SHP77 (cell line): ENCODE measurements around the gene SPINK9.

Source experiments
- DNase-seq, 2 experiments: peaks; one replicate each; lab custom pipeline; 2025; lab: John Stamatoyannopoulos, UW

SPINK9 gene, protein sequence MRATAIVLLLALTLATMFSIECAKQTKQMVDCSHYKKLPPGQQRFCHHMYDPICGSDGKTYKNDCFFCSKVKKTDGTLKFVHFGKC

GRCh38 chr5:148335259-148335658 lies at the start of gene SPINK9:
SPINK9 (plus strand) TSS chr5:148335559; CDS start chr5:148335614, 55 bp downstream.
- no peak for DNase-seq

- DNase-seq: peak in 1 of 2 experiments; percentile 6
Measured at GRCh38 chr5:148290271-148291195, 44.8 kb upstream of the SPINK9 start.

DNA sequence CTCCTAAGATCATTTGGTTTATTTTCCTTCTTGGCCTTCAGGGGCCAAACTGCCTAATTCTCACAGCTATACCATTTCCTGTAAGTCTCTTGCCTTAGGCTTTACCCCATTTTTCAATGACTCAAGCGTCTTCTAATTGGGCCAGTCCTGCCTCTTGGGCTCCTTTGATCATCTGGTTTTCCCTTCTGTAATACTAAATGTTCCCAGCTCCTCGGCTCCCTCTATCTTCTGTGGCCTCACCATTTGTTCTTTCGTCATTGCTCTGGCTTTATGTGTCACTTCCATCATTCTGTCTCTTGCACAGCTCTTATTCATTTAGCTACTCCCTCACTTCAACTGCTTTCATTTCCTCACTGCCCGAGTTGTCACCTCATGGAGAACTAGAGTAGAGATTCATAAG lies 37.6 kb upstream of the SPINK9 start:
- DNase-seq: no peak

GRCh38 chr5:148306446-148306845 lies 28.9 kb upstream of the SPINK9 start:
- no peak for DNase-seq

DNA sequence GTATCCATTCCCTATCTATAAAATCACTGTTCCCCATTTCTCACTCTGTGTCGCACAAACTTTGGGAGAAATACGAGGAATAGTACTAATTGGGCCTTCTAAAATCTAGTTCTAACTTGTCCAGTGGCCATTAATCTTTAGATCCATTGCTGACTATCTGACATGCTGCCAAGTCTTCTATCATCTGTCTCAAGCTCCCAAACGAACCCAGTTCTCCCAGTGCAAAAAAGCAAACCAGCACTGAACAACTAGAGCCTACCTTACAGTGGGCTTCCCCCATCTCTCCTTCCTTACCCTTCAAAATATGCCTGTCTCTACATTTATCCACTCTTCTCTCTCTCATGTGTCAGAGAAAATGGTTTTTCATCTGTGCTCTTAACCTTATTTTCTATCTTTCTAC lies 26.3 kb upstream of the SPINK9 start:
- DNase-seq: no peak

DNA sequence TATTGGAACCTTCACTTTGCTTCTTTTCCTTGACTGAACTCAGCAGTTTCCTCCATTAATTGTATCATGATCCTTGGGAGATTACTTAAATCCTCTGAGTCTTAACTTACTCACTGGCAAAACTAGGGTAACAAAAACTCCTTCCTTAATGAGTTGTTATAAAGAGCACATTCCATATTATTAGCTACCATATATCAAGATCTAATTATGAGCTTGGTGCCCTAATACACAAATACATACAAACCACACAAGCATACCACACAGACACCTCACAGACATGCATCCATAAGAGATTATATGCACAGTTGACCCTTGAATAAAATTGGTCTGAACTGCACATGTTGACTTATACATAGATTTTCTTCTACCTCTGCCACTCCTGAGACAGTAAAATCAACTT lies 25.6 kb upstream of the SPINK9 start:
- DNase-seq: no peak

GRCh38 chr5:148311484-148311883 lies 23.9 kb upstream of the SPINK9 start:
- no peak for DNase-seq

GRCh38 chr5:148312153-148312552 lies 23.2 kb upstream of the SPINK9 start, which contains the start of gene SPINK7:
SPINK7 (plus strand) TSS chr5:148312423; CDS start chr5:148312484, 61 bp downstream.
- DNase-seq: no peak

GRCh38 chr5:148314187-148314586 lies 21.2 kb upstream of the SPINK9 start:
- peak in 1 of 2 experiments; percentile 3 for DNase-seq

DNA sequence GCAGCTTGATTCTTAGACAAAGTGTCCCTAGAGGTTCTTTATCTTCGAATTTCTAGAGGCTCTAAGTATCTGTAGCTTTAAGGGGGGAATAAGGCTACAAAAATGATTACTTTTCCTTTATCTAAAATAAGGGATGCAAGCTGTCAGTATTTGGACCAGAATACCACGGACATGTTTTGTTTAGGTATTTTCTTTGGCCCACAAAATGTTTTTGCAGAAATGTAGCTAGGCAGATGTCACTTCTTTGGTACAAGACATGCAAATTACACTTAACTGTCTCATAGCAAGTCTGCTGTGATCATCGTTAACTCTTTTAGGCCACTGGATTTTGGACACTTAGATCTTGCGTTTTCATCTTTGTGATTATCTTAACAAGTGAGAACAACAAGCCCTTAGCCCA lies 20.6 kb upstream of the SPINK9 start:
- no peak for DNase-seq

GRCh38 chr5:148320011-148320963 lies 15.1 kb upstream of the SPINK9 start:
- DNase-seq: peak; percentile 34 to 60

DNA sequence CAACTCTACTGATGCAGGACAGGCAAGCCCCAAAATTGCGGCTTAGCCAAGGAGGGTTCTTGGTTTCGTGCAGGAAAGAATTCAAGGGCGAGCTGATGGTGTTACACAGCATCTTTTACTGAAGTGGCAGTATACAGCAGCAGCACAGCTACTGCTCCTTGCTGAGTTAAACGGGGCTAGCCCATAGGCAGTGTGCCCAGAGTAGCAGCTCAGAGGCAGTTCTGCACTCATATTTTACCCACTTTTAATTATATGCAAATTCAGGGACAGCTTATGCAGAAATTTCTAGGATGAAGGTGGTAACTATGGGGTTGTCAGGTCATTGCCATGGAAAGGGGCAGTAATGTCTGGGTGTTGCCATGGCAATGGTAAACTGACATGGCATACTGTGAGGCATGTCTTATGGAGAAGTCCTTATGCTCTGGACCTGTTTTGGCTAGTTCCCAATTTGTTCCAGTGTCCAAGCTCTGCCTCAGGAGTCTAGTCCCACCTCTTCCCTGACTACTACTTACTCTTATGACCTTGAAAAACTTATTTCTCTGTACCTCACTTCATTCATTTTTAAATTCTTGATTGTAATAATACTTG lies 2.0 kb upstream of the SPINK9 start:
- DNase-seq: no peak

DNA sequence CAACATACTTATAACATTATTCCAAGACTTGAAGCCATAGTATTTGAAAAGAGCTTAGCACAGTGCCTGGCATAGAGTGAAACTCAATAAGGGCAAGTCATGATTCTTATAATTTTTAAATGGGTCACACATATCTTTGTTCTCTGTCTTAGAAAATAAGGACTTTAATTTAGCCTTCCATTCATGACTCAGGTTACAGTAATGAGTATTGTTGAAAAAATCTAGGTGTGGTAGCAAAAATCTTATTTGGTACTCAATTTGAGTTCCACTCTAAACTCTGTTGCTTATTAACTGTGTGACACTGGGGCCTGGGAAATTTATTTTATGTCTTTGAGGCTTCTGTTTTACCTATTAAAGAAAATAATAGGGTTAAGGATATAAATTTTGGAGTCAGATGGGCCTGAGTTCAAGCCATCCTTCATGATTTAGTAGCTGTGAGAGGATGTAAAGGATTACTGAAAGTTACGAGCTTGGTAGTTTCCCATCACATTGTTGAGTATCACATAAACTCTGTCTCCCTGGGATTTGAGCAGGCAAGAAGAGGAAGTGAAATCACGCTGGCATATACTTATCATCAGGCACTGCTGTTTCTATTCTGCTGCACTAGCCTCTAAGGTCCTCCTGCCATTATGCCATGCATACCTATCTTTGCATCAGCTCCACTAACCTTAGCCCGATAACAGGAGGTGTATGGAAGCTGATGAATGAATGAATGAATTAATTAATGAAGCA lies 1.5 kb downstream of the SPINK9 start:
- no peak for DNase-seq

GRCh38 chr5:148342371-148343045 lies 7.1 kb downstream of the SPINK9 start:
- DNase-seq: no peak

- DNase-seq: no peak
Measured at GRCh38 chr5:148343046-148343407, 7.7 kb downstream of the SPINK9 start.

- no peak for DNase-seq
Measured at GRCh38 chr5:148343603-148344487, 8.5 kb downstream of the SPINK9 start.

DNA sequence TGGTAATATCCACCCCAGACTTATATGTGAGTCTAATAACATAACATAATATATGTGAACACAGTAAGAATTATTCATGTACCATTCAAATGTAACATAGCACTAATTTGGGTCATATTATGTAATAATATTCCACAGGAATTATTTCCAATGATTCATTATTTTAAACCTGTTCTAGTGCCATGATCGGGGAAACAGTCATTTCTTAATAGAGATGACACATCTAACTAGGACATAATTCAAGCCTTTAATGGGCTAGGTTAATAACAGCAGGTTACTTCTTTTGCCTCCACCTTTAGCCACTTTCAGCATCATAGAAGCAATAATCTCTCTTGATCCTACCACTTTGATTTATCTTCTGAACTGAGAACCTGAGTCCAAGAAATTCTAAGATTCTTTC lies 12.3 kb downstream of the SPINK9 start:
- no peak for DNase-seq

GRCh38 chr5:148352696-148353095 lies 17.3 kb downstream of the SPINK9 start:
- no peak for DNase-seq

DNA sequence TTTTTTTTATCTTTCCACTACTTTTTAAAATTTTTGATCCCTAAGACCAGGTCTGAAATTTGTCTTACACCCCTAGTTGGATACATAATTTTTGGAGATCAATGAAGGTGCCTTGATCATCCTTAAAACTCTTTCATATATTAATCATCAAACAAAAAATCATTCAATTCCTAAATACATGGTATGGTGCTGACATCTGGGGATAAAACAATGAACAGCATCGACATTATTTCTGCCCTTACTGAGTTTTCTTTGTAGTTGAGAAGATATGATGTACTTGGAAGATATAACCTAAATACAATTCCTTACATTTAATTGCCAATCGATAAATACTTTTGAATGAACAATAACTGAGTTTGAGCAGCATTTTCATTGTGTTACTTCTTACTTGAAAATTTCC lies 18.3 kb downstream of the SPINK9 start:
- DNase-seq: no peak

GRCh38 chr5:148364343-148364742 lies 29.0 kb downstream of the SPINK9 start:
- DNase-seq: no peak
